Keratinocyte (primary cell): ENCODE measurements around the gene WNT4.

ENCODE experiments used
- EZH2 ChIP-seq: IDR thresholded peaks from one replicate; pipeline ENCODE4 v1.6.1; 2012; ENCODE audit warnings: inconsistent platforms, mild to moderate bottlenecking, low read length, moderate library complexity
- TF ChIP-seq, protein P1 (sequence below), 3 experiments: IDR thresholded peaks in 1 of 3; conservative IDR thresholded peaks in 1 of 3; optimal IDR thresholded peaks in 1 of 3; 2 replicates in 2 of 3; 3 replicates in 1 of 3; pipeline versions ENCODE3 to v1.5.1; 2011; ENCODE audit warnings: low read length in 3 of 3, mild to moderate bottlenecking in 3 of 3, moderate library complexity in 2 of 3, control low read depth in 1 of 3, inconsistent platforms in 1 of 3; ENCODE audit not compliant: insufficient read depth in 2 of 3; ENCODE audit errors: extremely low read depth in 1 of 3

DNA sequence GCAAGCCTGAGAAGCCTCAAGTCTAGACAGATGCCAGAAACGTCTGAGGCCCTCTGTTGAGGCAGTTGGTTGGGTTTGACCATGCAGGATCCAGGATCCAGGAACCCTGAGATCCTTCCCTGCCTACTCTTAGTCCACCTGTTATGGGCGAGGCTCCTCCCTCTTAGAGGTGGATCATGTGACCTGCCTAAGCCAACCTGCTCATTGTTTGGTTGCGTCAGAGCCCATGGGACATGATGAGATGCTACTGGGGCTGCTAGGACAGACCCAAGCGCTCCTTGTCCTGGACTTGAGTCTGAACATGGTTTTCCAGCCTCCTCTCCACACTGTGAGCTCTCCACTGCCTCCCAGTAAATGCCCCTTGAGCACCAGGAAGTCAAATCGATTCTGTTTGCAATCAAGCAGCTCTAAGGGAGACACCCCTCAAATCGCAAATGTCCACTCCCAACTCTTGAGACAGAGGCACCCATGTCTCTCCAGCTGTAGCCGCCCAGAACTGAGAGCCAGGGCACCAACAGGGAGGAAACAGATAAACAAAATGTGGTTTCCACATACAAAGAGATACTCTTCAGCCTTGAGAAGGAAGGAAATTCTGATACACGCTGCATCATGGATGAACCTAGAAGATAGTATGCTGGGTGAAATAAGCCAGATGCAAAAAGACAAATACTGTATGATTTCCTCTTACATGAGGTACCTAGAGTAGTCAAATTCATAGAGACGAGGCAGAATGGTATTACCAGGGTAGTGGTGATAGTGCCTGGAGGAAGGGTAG lies 31.7 kb upstream of the WNT4 start:
- TF ChIP-seq, protein P1, sequence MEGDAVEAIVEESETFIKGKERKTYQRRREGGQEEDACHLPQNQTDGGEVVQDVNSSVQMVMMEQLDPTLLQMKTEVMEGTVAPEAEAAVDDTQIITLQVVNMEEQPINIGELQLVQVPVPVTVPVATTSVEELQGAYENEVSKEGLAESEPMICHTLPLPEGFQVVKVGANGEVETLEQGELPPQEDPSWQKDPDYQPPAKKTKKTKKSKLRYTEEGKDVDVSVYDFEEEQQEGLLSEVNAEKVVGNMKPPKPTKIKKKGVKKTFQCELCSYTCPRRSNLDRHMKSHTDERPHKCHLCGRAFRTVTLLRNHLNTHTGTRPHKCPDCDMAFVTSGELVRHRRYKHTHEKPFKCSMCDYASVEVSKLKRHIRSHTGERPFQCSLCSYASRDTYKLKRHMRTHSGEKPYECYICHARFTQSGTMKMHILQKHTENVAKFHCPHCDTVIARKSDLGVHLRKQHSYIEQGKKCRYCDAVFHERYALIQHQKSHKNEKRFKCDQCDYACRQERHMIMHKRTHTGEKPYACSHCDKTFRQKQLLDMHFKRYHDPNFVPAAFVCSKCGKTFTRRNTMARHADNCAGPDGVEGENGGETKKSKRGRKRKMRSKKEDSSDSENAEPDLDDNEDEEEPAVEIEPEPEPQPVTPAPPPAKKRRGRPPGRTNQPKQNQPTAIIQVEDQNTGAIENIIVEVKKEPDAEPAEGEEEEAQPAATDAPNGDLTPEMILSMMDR (optimal IDR thresholded peaks at IDR 0.05 in 1 of 3, IDR thresholded peaks at IDR 0.05 in 1 of 3, conservative IDR thresholded peaks at IDR 0.05 in 1 of 3; ENCODE audit: extremely low read depth in 1 of 3, insufficient read depth in 2 of 3, low read length in 3 of 3) = no peak
- no peak for TF ChIP-seq EZH2
